ENCODE results near the gene KCTD14.

- TF ChIP-seq, protein P1, sequence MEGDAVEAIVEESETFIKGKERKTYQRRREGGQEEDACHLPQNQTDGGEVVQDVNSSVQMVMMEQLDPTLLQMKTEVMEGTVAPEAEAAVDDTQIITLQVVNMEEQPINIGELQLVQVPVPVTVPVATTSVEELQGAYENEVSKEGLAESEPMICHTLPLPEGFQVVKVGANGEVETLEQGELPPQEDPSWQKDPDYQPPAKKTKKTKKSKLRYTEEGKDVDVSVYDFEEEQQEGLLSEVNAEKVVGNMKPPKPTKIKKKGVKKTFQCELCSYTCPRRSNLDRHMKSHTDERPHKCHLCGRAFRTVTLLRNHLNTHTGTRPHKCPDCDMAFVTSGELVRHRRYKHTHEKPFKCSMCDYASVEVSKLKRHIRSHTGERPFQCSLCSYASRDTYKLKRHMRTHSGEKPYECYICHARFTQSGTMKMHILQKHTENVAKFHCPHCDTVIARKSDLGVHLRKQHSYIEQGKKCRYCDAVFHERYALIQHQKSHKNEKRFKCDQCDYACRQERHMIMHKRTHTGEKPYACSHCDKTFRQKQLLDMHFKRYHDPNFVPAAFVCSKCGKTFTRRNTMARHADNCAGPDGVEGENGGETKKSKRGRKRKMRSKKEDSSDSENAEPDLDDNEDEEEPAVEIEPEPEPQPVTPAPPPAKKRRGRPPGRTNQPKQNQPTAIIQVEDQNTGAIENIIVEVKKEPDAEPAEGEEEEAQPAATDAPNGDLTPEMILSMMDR (IDR thresholded peaks at IDR 0.05): no peak
- TF ChIP-seq ZFX (IDR thresholded peaks at IDR 0.05; ENCODE audit: borderline replicate concordance): no peak
These were observed 18.9 kb upstream of the KCTD14 start for GRCh38 chr11:78041843-78042440.

All from 22Rv1 (cell line).